Activated naive CD8-positive, alpha-beta T cell treated with anti-CD3 and anti-CD28 coated beads, Interleukin-2, amount 50 U/mL, for 24 hours (primary cell): Measurements from ENCODE around the gene NUCKS1.

Experiments used
- ATAC-seq: fragments of 150-1000 bp; cut with Tn5 transposase; one replicate; pipeline ENCODE4 v1.10.0; 2021
- DNase-seq: peaks from one replicate; pipeline ENCODE4 v3.0.0; 2021
- H3K27ac Mint-ChIP-seq: one replicate; pipeline ENCODE4 v1.8.0; 2021; ENCODE audit warnings: mild to moderate bottlenecking, mixed read lengths
- H3K27me3 Mint-ChIP-seq: one replicate; pipeline ENCODE4 v1.8.0; 2021; ENCODE audit warnings: mixed read lengths
- H3K36me3 Mint-ChIP-seq: one replicate; pipeline ENCODE4 v1.8.0; 2021; ENCODE audit warnings: low read depth, mixed read lengths
- H3K4me1 Mint-ChIP-seq: one replicate; pipeline ENCODE4 v1.8.0; 2021; ENCODE audit warnings: mixed read lengths
- H3K4me3 Mint-ChIP-seq: one replicate; pipeline ENCODE4 v1.8.0; 2021; ENCODE audit warnings: mild to moderate bottlenecking, moderate library complexity, mixed read lengths
- H3K9me3 Mint-ChIP-seq: one replicate; pipeline ENCODE4 v1.8.0; 2021; ENCODE audit warnings: mixed read lengths

Gene NUCKS1

GRCh38 chr1:205750138-205751035, at the start of gene NUCKS1:
NUCKS1 (minus strand) TSS chr1:205750182; CDS start chr1:205749973, 209 bp downstream.
- peaks cover 3% of the 10 kb centered on the region for H3K27me3 Mint-ChIP-seq

GRCh38 chr1:205798577-205798976, 48.6 kb upstream of the NUCKS1 start:
- ATAC-seq (no peak), DNase-seq (no peak)
- Mint-ChIP-seq H3K36me3 (peaks cover 9% of the 10 kb centered on the region), H3K4me1 (peaks cover 5% of the 10 kb centered on the region), H3K27me3 (no peaks in the 10 kb centered on the region), H3K27ac (no peak overlapping the region), H3K4me3 (no peak overlapping the region), H3K9me3 (no peaks in the 10 kb centered on the region)

More at GRCh38 chr1:205750138-205751035, at the start of gene NUCKS1:
- Mint-ChIP-seq H3K27ac (peak within 1 kb of the TSS; percentile 97), H3K4me1 (peaks cover 41% of the 10 kb centered on the region), H3K9me3 (no peaks in the 10 kb centered on the region), H3K36me3 (peaks cover 30% of the 10 kb centered on the region), H3K4me3 (peak within 1 kb of the TSS; percentile 99)
- DNase-seq = peak; percentile 93
- ATAC-seq = peak; percentile 86

GRCh38 chr1:205797168-205797567, 47.2 kb upstream of the NUCKS1 start:
- Mint-ChIP-seq H3K36me3 (peaks cover 9% of the 10 kb centered on the region), H3K27ac (no peak overlapping the region), H3K4me3 (no peak overlapping the region), H3K9me3 (no peaks in the 10 kb centered on the region), H3K27me3 (no peaks in the 10 kb centered on the region), H3K4me1 (peaks cover 5% of the 10 kb centered on the region)
- ATAC-seq (no peak), DNase-seq (no peak)

GRCh38 chr1:205794011-205794730, 44.2 kb upstream of the NUCKS1 start:
- ATAC-seq (no peak), DNase-seq (no peak)
- no peak overlapping the region for H3K4me3 Mint-ChIP-seq
- H3K9me3 Mint-ChIP-seq = no peaks in the 10 kb centered on the region
- H3K27me3 Mint-ChIP-seq = no peaks in the 10 kb centered on the region
- peaks cover 5% of the 10 kb centered on the region for H3K4me1 Mint-ChIP-seq
- no peak overlapping the region for H3K27ac Mint-ChIP-seq
- H3K36me3 Mint-ChIP-seq = peaks cover 15% of the 10 kb centered on the region

- Mint-ChIP-seq H3K4me1 (peaks cover 5% of the 10 kb centered on the region), H3K9me3 (no peaks in the 10 kb centered on the region), H3K4me3 (no peak overlapping the region), H3K27me3 (no peaks in the 10 kb centered on the region), H3K36me3 (peaks cover 15% of the 10 kb centered on the region), H3K27ac (no peak overlapping the region)
- no peak for ATAC-seq
- DNase-seq = no peak
These were observed 43.1 kb upstream of the NUCKS1 start for GRCh38 chr1:205792961-205793673.

GRCh38 chr1:205792481-205792881, 42.5 kb upstream of the NUCKS1 start:
- DNase-seq (no peak), ATAC-seq (no peak)
- H3K36me3 Mint-ChIP-seq = peaks cover 15% of the 10 kb centered on the region
- H3K4me3 Mint-ChIP-seq = no peak overlapping the region
- no peaks in the 10 kb centered on the region for H3K9me3 Mint-ChIP-seq
- peaks cover 5% of the 10 kb centered on the region for H3K4me1 Mint-ChIP-seq
- H3K27me3 Mint-ChIP-seq = no peaks in the 10 kb centered on the region
- no peak overlapping the region for H3K27ac Mint-ChIP-seq

GRCh38 chr1:205791568-205792180, 41.7 kb upstream of the NUCKS1 start:
- peak; percentile 63 for DNase-seq
- Mint-ChIP-seq H3K27ac (no peak overlapping the region), H3K27me3 (no peaks in the 10 kb centered on the region), H3K36me3 (peaks cover 14% of the 10 kb centered on the region), H3K4me3 (no peak overlapping the region), H3K4me1 (peaks cover 5% of the 10 kb centered on the region), H3K9me3 (no peaks in the 10 kb centered on the region)
- ATAC-seq = peak; percentile 94

GRCh38 chr1:205787287-205787916, 37.4 kb upstream of the NUCKS1 start:
- Mint-ChIP-seq H3K27ac (no peak overlapping the region), H3K36me3 (peaks cover 8% of the 10 kb centered on the region), H3K27me3 (no peaks in the 10 kb centered on the region), H3K9me3 (no peaks in the 10 kb centered on the region), H3K4me3 (no peak overlapping the region), H3K4me1 (peaks cover 4% of the 10 kb centered on the region)
- ATAC-seq (no peak), DNase-seq (no peak)

- Mint-ChIP-seq H3K9me3 (no peaks in the 10 kb centered on the region), H3K36me3 (peaks cover 8% of the 10 kb centered on the region), H3K4me1 (peaks cover 4% of the 10 kb centered on the region), H3K4me3 (no peak overlapping the region), H3K27me3 (no peaks in the 10 kb centered on the region), H3K27ac (no peak overlapping the region)
- no peak for ATAC-seq
- DNase-seq = no peak
These were observed 36.6 kb upstream of the NUCKS1 start for GRCh38 chr1:205786601-205787000.

GRCh38 chr1:205785446-205785845, 35.5 kb upstream of the NUCKS1 start:
- ATAC-seq = no peak
- Mint-ChIP-seq H3K27ac (no peak overlapping the region), H3K4me1 (peaks cover 4% of the 10 kb centered on the region), H3K36me3 (peaks cover 3% of the 10 kb centered on the region), H3K27me3 (no peaks in the 10 kb centered on the region), H3K9me3 (no peaks in the 10 kb centered on the region), H3K4me3 (no peak overlapping the region)
- DNase-seq = no peak

GRCh38 chr1:205783904-205784303, 33.9 kb upstream of the NUCKS1 start:
- Mint-ChIP-seq H3K4me1 (peaks cover 4% of the 10 kb centered on the region), H3K4me3 (no peak overlapping the region), H3K36me3 (no peaks in the 10 kb centered on the region), H3K27ac (no peak overlapping the region), H3K9me3 (no peaks in the 10 kb centered on the region), H3K27me3 (no peaks in the 10 kb centered on the region)
- ATAC-seq = no peak
- DNase-seq = no peak

GRCh38 chr1:205783433-205783795, 33.4 kb upstream of the NUCKS1 start:
- Mint-ChIP-seq H3K36me3 (no peaks in the 10 kb centered on the region), H3K27me3 (no peaks in the 10 kb centered on the region), H3K4me1 (peaks cover 4% of the 10 kb centered on the region), H3K27ac (no peak overlapping the region), H3K9me3 (no peaks in the 10 kb centered on the region), H3K4me3 (no peak overlapping the region)
- ATAC-seq (no peak), DNase-seq (no peak)

- Mint-ChIP-seq H3K9me3 (no peaks in the 10 kb centered on the region), H3K27me3 (no peaks in the 10 kb centered on the region), H3K36me3 (no peaks in the 10 kb centered on the region), H3K4me1 (peaks cover 4% of the 10 kb centered on the region), H3K4me3 (no peak overlapping the region), H3K27ac (no peak overlapping the region)
- ATAC-seq = no peak
- no peak for DNase-seq
These were observed 32.8 kb upstream of the NUCKS1 start for GRCh38 chr1:205782627-205783432.
